ENCODE measurements around the gene EXOC3L2. TPM values are rescaled to one million over a fixed set of nuclear protein-coding genes. Genes with fewer than 3 reads are reported as not detected.
"Not testable (repeated sequence)": the region's sequence is repeated elsewhere in the genome, so short reads cannot be mapped to it uniquely, and the experiment has no call there.

EXOC3L2 gene
- total and polyA plus RNA-seq, 9 donors = 0.63 to 3.2 (median 1.2) TPM; not detected in 1

- Histone ChIP-seq H3K27ac (no peak overlapping the region), H3K4me3 (no peak overlapping the region), H3K36me3 (no peaks in the 10 kb centered on the region), H3K27me3 (no peaks in the 10 kb centered on the region), H3K4me1 (ENCODE audit: insufficient read depth) (no peaks in the 10 kb centered on the region), H3K9me3 (no peaks in the 10 kb centered on the region)
- no peak for DNase-seq
- intact Hi-C loops (cut with DNase I) = no loop called here
- TF ChIP-seq POLR2A (IDR thresholded peaks at IDR 0.05) (no peak), EP300 (IDR thresholded peaks at IDR 0.05) (no peak), CTCF (IDR thresholded peaks at IDR 0.05) (no peak)
- WGBS, 3 donors = 83 to 90% (median 85%) methylated on average over 18 to 25 of the region's 25 CpGs
These were observed 6.7 kb downstream of the EXOC3L2 start for GRCh38 chr19:45238556-45238955.

GRCh38 chr19:45235485-45235884 lies 9.7 kb downstream of the EXOC3L2 start:
- Histone ChIP-seq H3K4me1 (ENCODE audit: insufficient read depth) (no peaks in the 10 kb centered on the region), H3K27me3 (no peaks in the 10 kb centered on the region), H3K4me3 (no peak overlapping the region), H3K27ac (no peak overlapping the region), H3K36me3 (no peaks in the 10 kb centered on the region), H3K9me3 (no peaks in the 10 kb centered on the region)
- TF ChIP-seq CTCF (IDR thresholded peaks at IDR 0.05) = no peak
- no peak for TF ChIP-seq POLR2A (IDR thresholded peaks at IDR 0.05)
- no peak for TF ChIP-seq EP300 (IDR thresholded peaks at IDR 0.05)
- WGBS, 3 donors = 30 to 39% (median 35%) methylated on average over 8 of the region's 8 CpGs
- intact Hi-C loops (cut with DNase I) = no loop called here
- no peak for DNase-seq

- no peaks in the 10 kb centered on the region for H3K27me3 ChIP-seq
- DNase-seq = no peak
- H3K4me1 ChIP-seq (ENCODE audit: insufficient read depth) = no peaks in the 10 kb centered on the region
- no peaks in the 10 kb centered on the region for H3K36me3 ChIP-seq
- intact Hi-C loops (cut with DNase I) = no loop called here
- H3K9me3 ChIP-seq = no peaks in the 10 kb centered on the region
- WGBS, 3 donors = 14 to 30% (median 23%) methylated on average over 89 to 93 of the region's 93 CpGs
- no peak for TF ChIP-seq POLR2A (IDR thresholded peaks at IDR 0.05)
- no peak overlapping the region for H3K27ac ChIP-seq
- H3K4me3 ChIP-seq = no peak overlapping the region
These were observed 10.9 kb downstream of the EXOC3L2 start for GRCh38 chr19:45234089-45234869.

GRCh38 chr19:45231891-45232290 lies 13.3 kb downstream of the EXOC3L2 start:
- no peaks in the 10 kb centered on the region for H3K9me3 ChIP-seq
- 63 to 81% (median 65%) methylated on average over 3 of the region's 3 CpGs for WGBS, 3 donors
- H3K27me3 ChIP-seq = no peaks in the 10 kb centered on the region
- TF ChIP-seq POLR2A (IDR thresholded peaks at IDR 0.05) (no peak), CTCF (IDR thresholded peaks at IDR 0.05) (no peak)
- no peak overlapping the region for H3K4me3 ChIP-seq
- H3K36me3 ChIP-seq = no peaks in the 10 kb centered on the region
- H3K27ac ChIP-seq = no peak overlapping the region
- intact Hi-C loops (cut with DNase I) = no loop called here
- H3K4me1 ChIP-seq (ENCODE audit: insufficient read depth) = no peaks in the 10 kb centered on the region
- no peak for DNase-seq

- 88 to 93% (median 92%) methylated on average over 2 of the region's 2 CpGs for WGBS, 3 donors
- intact Hi-C loops (cut with DNase I); H3K27me3 ChIP-seq: not testable (repeated sequence)
These were observed 16.2 kb downstream of the EXOC3L2 start for GRCh38 chr19:45229056-45229455.

More at GRCh38 chr19:45229056-45229455, 16.2 kb downstream of the EXOC3L2 start:
- H3K27ac ChIP-seq; H3K36me3 ChIP-seq; H3K9me3 ChIP-seq; H3K4me1 ChIP-seq (ENCODE audit: insufficient read depth); H3K4me3 ChIP-seq; DNase-seq: not testable (repeated sequence)
